ENCODE measurements around the gene GNAI1. TPM values are rescaled to one million over a fixed set of nuclear protein-coding genes. Genes with fewer than 3 reads are reported as not detected.

GNAI1 gene
- total and polyA plus RNA-seq, 4 donors, result 8.9 to 38.7 (median 20.9) TPM

GRCh38 chr7:80181411-80181810 lies 46.8 kb downstream of the GNAI1 start (continued):
- no peak for TF ChIP-seq TAF1 (conservative IDR thresholded peaks at IDR 0.05)

GRCh38 chr7:80182630-80183276 lies 48.1 kb downstream of the GNAI1 start:
- H3K27me3 ChIP-seq (ENCODE audit: control insufficient read depth in 4 of 4, insufficient read depth in 4 of 4, low read length in 3 of 4), result no peaks in the 10 kb centered on the region
- H3K9ac ChIP-seq (ENCODE audit: low read depth in 1 of 2, low read length in 2 of 2), result no peak overlapping the region
- TF ChIP-seq RAD21 (IDR thresholded peaks at IDR 0.05) (no peak), CTCF (IDR thresholded peaks at IDR 0.05; ENCODE audit: low read depth, low read length, missing input control) (no peak), REST (IDR thresholded peaks at IDR 0.05) (no peak), FOXA1 (IDR thresholded peaks at IDR 0.05) (no peak), ZBTB33 (IDR thresholded peaks at IDR 0.05) (no peak), HNF4A (conservative IDR thresholded peaks at IDR 0.05) (no peak)
- DNase-seq (ENCODE audit: low spot score), result no peak
- H3K4me1 ChIP-seq (ENCODE audit: control insufficient read depth in 4 of 4, insufficient read depth in 4 of 4, low read length in 3 of 4), result peaks cover 8 to 28% (median 13%) of the 10 kb centered on the region in 4 donors
- no peak overlapping the region for H3K4me3 ChIP-seq (ENCODE audit: low read depth in 1 of 3, low read length in 3 of 3)
- no peaks in the 10 kb centered on the region for H3K36me3 ChIP-seq (ENCODE audit: control insufficient read depth in 4 of 4, insufficient read depth in 3 of 4, low read depth in 1 of 4, low read length in 3 of 4)
- no peak overlapping the region for H3K27ac ChIP-seq (ENCODE audit: low read depth in 1 of 2, low read length in 2 of 2)
- no peaks in the 10 kb centered on the region for H3K9me3 ChIP-seq (ENCODE audit: control insufficient read depth in 4 of 4, low read length in 3 of 4)
- 81% methylated on average over 3 of the region's 3 CpGs for WGBS

GRCh38 chr7:80183351-80183750 lies 48.7 kb downstream of the GNAI1 start:
- peaks cover 8 to 32% (median 14%) of the 10 kb centered on the region in 4 donors for H3K4me1 ChIP-seq (ENCODE audit: control insufficient read depth in 4 of 4, insufficient read depth in 4 of 4, low read length in 3 of 4)
- no peak overlapping the region for H3K27ac ChIP-seq (ENCODE audit: low read depth in 1 of 2, low read length in 2 of 2)
- no peaks in the 10 kb centered on the region for H3K36me3 ChIP-seq (ENCODE audit: control insufficient read depth in 4 of 4, insufficient read depth in 3 of 4, low read depth in 1 of 4, low read length in 3 of 4)
- H3K9me3 ChIP-seq (ENCODE audit: control insufficient read depth in 4 of 4, low read length in 3 of 4), result no peaks in the 10 kb centered on the region
- no peak overlapping the region for H3K4me3 ChIP-seq (ENCODE audit: low read depth in 1 of 3, low read length in 3 of 3)
- no peak overlapping the region for H3K9ac ChIP-seq (ENCODE audit: low read depth in 1 of 2, low read length in 2 of 2)
- no peaks in the 10 kb centered on the region for H3K27me3 ChIP-seq (ENCODE audit: control insufficient read depth in 4 of 4, insufficient read depth in 4 of 4, low read length in 3 of 4)
- TF ChIP-seq REST (IDR thresholded peaks at IDR 0.05), result no peak
- no peak for TF ChIP-seq EGR1 (IDR thresholded peaks at IDR 0.05; ENCODE audit: low read depth in 2 of 2)
- no peak for TF ChIP-seq YY1 (IDR thresholded peaks at IDR 0.05)
- TF ChIP-seq HNF4A (conservative IDR thresholded peaks at IDR 0.05), result no peak
- no peak for TF ChIP-seq FOXA1 (IDR thresholded peaks at IDR 0.05)
- no peak for TF ChIP-seq GABPA (IDR thresholded peaks at IDR 0.05 in 1 of 2, conservative IDR thresholded peaks at IDR 0.05 in 1 of 2)
- TF ChIP-seq MAX (IDR thresholded peaks at IDR 0.05), result no peak
- TF ChIP-seq FOXA2 (IDR thresholded peaks at IDR 0.05), result no peak
- no peak for DNase-seq (ENCODE audit: low spot score)
